Thyroid gland (tissue), 4 donors: ENCODE measurements around the gene BNC1.

Source experiments
- CTCF ChIP-seq, 6 experiments: fragments of 200-600 bp in 3 of 6; fragments of 450-650 bp in 3 of 6; sonication (generic) in 3 of 6; IDR thresholded peaks; one replicate each; pipeline ENCODE4 v1.5.1; 2016 to 2019; ENCODE audit warnings: antibody characterized with exemption in 6 of 6, mild to moderate bottlenecking in 2 of 6, inconsistent platforms in 1 of 6, moderate library complexity in 1 of 6
- POLR2A ChIP-seq, 2 donors: fragments of 450-650 bp; IDR thresholded peaks; one replicate each; pipeline ENCODE4 v1.6.1; 2017; ENCODE audit warnings: antibody characterized with exemption in 2 of 2, mild to moderate bottlenecking in 2 of 2, moderate library complexity in 1 of 2

- no peak for TF ChIP-seq POLR2A (IDR thresholded peaks at IDR 0.05)
- TF ChIP-seq CTCF (IDR thresholded peaks at IDR 0.05) = no peak
These were observed 59.0 kb downstream of the BNC1 start for GRCh38 chr15:83225449-83225848.
